GM19328 (cell line): ENCODE results near the gene UNC13D.
A peak's percentile ranks its signal among the peaks of the same experiment; 100 is the strongest.
"Not testable (repeated sequence)": the region's sequence is repeated elsewhere in the genome, so short reads cannot be mapped to it uniquely, and the experiment has no call there.

Source experiments
- ATAC-seq: cut with Tn5 transposase; IDR thresholded peaks from one replicate; pipeline ENCODE4 v1.9.1; 2021; ENCODE audit warnings: mild to moderate bottlenecking, moderate library complexity; ENCODE audit not compliant: unreplicated experiment

Gene UNC13D

GRCh38 chr17:75853433-75853832, 9.2 kb upstream of the UNC13D start:
- no peak for ATAC-seq

GRCh38 chr17:75851693-75851991, 7.4 kb upstream of the UNC13D start:
- not testable (repeated sequence) for ATAC-seq

- ATAC-seq = no peak
Observed at GRCh38 chr17:75850928-75851692, 6.9 kb upstream of the UNC13D start.

GRCh38 chr17:75849724-75850123, 5.5 kb upstream of the UNC13D start:
- no peak for ATAC-seq

GRCh38 chr17:75849279-75849646, 5.1 kb upstream of the UNC13D start:
- no peak for ATAC-seq

GRCh38 chr17:75848523-75849278, 4.5 kb upstream of the UNC13D start:
- no peak for ATAC-seq

- no peak for ATAC-seq
Observed at GRCh38 chr17:75847614-75848522, 3.7 kb upstream of the UNC13D start.

- no peak for ATAC-seq
Observed at GRCh38 chr17:75846692-75847613, 2.7 kb upstream of the UNC13D start.

GRCh38 chr17:75845933-75846691, 1.9 kb upstream of the UNC13D start:
- ATAC-seq = no peak

- ATAC-seq = peak; percentile 68
Observed at GRCh38 chr17:75845058-75845711, 981 bp upstream of the UNC13D start.

- ATAC-seq = peak; percentile 1
Observed at GRCh38 chr17:75844530-75845057, 390 bp upstream of the UNC13D start.

GRCh38 chr17:75842963-75843576, 1.1 kb downstream of the UNC13D start:
- no peak for ATAC-seq

- no peak for ATAC-seq
Observed at GRCh38 chr17:75842411-75842810, 1.8 kb downstream of the UNC13D start.

- no peak for ATAC-seq
Observed at GRCh38 chr17:75840799-75841164, 3.4 kb downstream of the UNC13D start.

- ATAC-seq = no peak
Observed at GRCh38 chr17:75839942-75840798, 4.0 kb downstream of the UNC13D start.

GRCh38 chr17:75838410-75838809, 5.8 kb downstream of the UNC13D start:
- no peak for ATAC-seq

- ATAC-seq = no peak
Observed at GRCh38 chr17:75837899-75838298, 6.3 kb downstream of the UNC13D start.

- no peak for ATAC-seq
Observed at GRCh38 chr17:75836605-75837004, 7.6 kb downstream of the UNC13D start.
